ENCODE results near the gene CBX4.
A peak's percentile ranks its signal among the peaks of the same experiment; 100 is the strongest.

The CBX4 gene

GRCh38 chr17:79800325-79801155, 38.7 kb downstream of the CBX4 start (continued):
- TF ChIP-seq AEBP2 (tag by site-specific recombination; IDR thresholded peaks at IDR 0.05; ENCODE audit: borderline replicate concordance) (no peak), ZNF664 (tag by site-specific recombination; IDR thresholded peaks at IDR 0.05) (no peak), INSM2 (tag by site-specific recombination; IDR thresholded peaks at IDR 0.05) (no peak; the same call in 1 of the 2 replicates), GLI4 (tag by site-specific recombination; IDR thresholded peaks at IDR 0.05) (no peak), ZNF211 (tag by site-specific recombination; IDR thresholded peaks at IDR 0.05; ENCODE audit: low read depth) (no peak), ZNF747 (tag by site-specific recombination; IDR thresholded peaks at IDR 0.05) (no peak), ZNF23 (tag by site-specific recombination; IDR thresholded peaks at IDR 0.05; ENCODE audit: borderline replicate concordance) (no peak), ZNF677 (tag by site-specific recombination; IDR thresholded peaks at IDR 0.05) (no peak), ZNF112 (tag by site-specific recombination; IDR thresholded peaks at IDR 0.05) (no peak), ZNF404 (tag by site-specific recombination; IDR thresholded peaks at IDR 0.05) (no peak), KLF7 (tag by site-specific recombination; IDR thresholded peaks at IDR 0.05; ENCODE audit: borderline replicate concordance) (peak; percentile 25; the same call in 1 of the 2 replicates), ZNF518A (tag by site-specific recombination; conservative IDR thresholded peaks at IDR 0.05; ENCODE audit: low read depth) (0 out of 2 replicates have a peak, but pooled peaks have one; percentile 24), SP3 (tag by site-specific recombination; IDR thresholded peaks at IDR 0.05) (peak; percentile 54; the same call in 1 of the 2 replicates), PRDM4 (tag by site-specific recombination; IDR thresholded peaks at IDR 0.05) (no peak; the same call in 1 of the 2 replicates), ZFP37 (tag by site-specific recombination; IDR thresholded peaks at IDR 0.05) (peak; percentile 23; the same call in 1 of the 2 replicates)
